ENCODE results near the gene APOL3. TPM values are rescaled to one million over a fixed set of nuclear protein-coding genes. Genes with fewer than 3 reads are reported as not detected.
"Not testable (repeated sequence)": the region's sequence is repeated elsewhere in the genome, so short reads cannot be mapped to it uniquely, and the experiment has no call there.

Gene APOL3
- total RNA-seq, 2 experiments from 2014 or later: 63.9 to 66.7 TPM

DNA sequence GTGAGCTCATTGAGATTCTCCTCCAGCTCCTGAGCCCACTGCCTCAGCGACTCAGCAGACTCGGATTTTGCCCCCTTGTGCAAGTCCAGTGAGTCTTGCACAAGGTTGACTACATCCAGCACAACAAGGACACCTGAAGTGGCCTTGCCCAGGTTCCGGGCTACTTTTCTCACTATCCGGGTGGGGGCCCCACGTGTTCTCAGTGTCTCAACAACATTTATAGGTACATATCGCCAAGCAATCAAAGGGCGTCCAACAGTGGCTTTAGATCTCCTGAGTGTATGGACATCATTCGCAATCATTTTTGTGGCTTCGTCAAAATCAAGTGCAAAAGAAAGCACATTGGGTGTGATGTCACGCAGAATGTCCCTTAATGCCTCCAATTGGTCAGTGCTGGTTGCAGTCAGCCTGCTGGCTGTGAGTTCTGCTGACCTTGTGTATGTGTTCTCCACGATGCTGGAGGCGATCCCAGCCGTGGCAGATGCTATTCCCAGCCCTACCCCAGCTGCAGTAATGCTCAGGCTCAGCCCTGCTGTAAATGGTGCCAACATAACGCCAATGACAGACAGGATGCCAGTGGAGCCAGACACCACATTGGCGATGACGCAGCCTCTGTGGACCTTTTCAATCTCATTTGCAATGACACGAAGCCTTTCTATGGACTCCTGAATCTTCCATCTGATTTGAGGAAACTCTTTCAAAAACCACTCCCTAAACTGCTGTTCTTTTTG, 30.7 kb upstream of the APOL3 start:
- peaks cover 10% of the 10 kb centered on the region for H3K4me1 Mint-ChIP-seq (ENCODE audit: low read depth)
- H3K27ac Mint-ChIP-seq: no peak overlapping the region
- H3K9me3 Mint-ChIP-seq: no peaks in the 10 kb centered on the region
- intact Hi-C loops (cut with micrococcal nuclease): no loop called here
- H3K4me3 Mint-ChIP-seq: no peak overlapping the region
- no peaks in the 10 kb centered on the region for H3K36me3 Mint-ChIP-seq
- H3K27me3 Mint-ChIP-seq: no peaks in the 10 kb centered on the region
- ChIA-PET POLR2A (no interaction called here), CTCF (interaction anchor here (1.3 to 2.0 kb wide), 2 partner anchors 11 to 279 kb away, joined by 4 read pairs; no protein-coding TSS in a partner anchor)
- DNase-seq: no peak

DNA sequence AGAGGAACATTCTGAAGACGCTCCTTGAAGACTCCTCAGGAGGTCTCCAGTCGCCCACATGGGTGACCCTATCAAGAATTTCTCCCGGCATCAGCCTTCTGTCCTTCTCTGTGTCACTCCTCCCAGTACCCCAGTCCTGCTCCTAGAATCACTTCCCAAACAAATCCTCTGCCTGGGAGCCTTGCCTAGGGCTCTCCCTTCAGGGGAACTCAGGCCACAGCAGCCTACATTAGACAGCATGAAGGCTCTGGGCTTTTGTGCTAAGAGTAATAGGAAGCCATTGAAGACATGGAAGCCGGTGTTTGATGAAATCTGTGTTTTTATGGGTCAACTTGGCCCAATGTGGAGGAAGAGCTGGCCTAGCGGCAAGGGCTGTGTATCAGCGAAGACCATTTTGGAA, 27.3 kb upstream of the APOL3 start:
- H3K27me3 Mint-ChIP-seq; H3K9me3 Mint-ChIP-seq; DNase-seq; POLR2A ChIA-PET; H3K36me3 Mint-ChIP-seq; H3K4me3 Mint-ChIP-seq; H3K4me1 Mint-ChIP-seq (ENCODE audit: low read depth); intact Hi-C loops (cut with micrococcal nuclease); CTCF ChIA-PET; H3K27ac Mint-ChIP-seq: not testable (repeated sequence)

DNA sequence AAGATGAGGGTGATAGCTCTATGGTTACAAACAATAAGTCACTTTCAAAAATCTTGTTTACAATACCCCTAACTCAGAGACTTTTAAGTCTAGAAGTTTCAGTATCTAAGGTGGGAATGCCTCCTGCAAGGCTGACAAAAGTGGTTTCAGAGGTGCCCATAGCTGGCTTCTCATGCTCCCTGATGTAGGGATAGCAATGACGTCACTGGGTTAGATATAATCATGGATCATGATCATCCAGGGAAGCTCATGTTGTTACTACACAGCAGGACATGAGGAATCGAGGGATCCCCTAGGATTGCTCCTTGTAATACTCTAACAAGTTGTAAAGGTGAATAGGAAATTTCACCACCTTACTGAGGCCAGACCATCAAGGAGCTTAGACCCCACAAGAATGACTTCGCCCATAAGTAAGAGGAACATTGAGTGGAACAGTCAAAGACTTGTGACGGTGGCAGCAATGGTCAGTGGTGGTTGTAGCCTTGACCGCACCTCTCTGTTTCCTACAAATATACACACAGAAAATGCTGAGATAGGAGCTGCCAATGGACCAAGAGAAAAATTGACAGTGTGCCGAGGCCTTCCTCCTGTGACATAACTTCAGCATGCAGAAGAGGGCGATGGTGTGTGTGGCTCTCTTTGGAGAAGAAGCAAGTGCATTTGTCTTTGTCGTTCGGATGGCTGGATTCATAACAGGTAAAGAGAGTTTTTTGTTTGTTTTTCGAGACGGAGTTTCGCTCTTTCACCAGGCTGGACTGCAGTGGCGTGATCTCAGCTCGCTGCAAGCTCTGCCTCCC, 25.5 kb upstream of the APOL3 start:
- no peak overlapping the region for H3K4me3 Mint-ChIP-seq
- ChIA-PET CTCF (interaction anchor here (0.7 to 1.1 kb wide), 4 partner anchors 33 to 120 kb away, joined by 3 to 4 read pairs (median 3); partner anchors contain the start of gene APOL2), POLR2A (no interaction called here)
- H3K27ac Mint-ChIP-seq: no peak overlapping the region
- intact Hi-C loops (cut with micrococcal nuclease): no loop called here
- no peaks in the 10 kb centered on the region for H3K27me3 Mint-ChIP-seq
- no peaks in the 10 kb centered on the region for H3K4me1 Mint-ChIP-seq (ENCODE audit: low read depth)
- no peaks in the 10 kb centered on the region for H3K9me3 Mint-ChIP-seq
- no peaks in the 10 kb centered on the region for H3K36me3 Mint-ChIP-seq
- DNase-seq: no peak

DNA sequence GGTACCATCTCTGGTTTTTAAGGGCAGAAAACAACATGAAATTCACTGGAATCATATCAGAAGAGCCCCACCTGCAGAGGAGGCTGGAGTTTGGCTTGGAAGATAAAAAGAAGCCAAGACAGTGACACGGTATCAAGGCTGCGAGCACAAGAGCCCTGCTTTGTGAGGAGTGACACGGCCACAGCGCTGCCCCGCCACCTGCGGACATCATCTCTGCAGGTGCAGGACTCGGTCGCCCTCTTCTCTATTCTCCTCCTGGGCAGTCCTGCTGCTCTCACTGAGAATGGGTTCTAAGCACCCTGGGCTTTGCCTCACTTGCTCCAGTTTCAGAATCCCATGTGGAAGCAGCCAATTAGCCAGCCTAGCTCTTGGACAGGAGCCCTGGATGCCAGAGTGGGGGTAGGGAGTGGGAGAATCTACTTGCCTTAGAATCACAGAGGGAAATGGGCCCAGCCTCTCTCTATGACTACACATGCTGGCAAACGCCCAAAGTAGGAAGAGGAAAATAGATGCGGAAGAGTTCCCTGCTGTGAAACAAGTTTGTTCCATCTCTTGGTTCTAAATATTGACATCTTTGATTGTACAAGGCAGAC, 24.0 kb upstream of the APOL3 start:
- H3K27ac Mint-ChIP-seq: no peak overlapping the region
- ChIA-PET CTCF (interaction anchor here (9.5 kb wide), 1 partner anchor 41 kb away, joined by 96 read pairs; no protein-coding TSS in a partner anchor), POLR2A (no interaction called here)
- H3K9me3 Mint-ChIP-seq: no peaks in the 10 kb centered on the region
- no peaks in the 10 kb centered on the region for H3K27me3 Mint-ChIP-seq
- DNase-seq: no peak
- intact Hi-C loops (cut with micrococcal nuclease): no loop called here
- no peaks in the 10 kb centered on the region for H3K4me1 Mint-ChIP-seq (ENCODE audit: low read depth)
- H3K4me3 Mint-ChIP-seq: no peak overlapping the region
- no peaks in the 10 kb centered on the region for H3K36me3 Mint-ChIP-seq

DNA sequence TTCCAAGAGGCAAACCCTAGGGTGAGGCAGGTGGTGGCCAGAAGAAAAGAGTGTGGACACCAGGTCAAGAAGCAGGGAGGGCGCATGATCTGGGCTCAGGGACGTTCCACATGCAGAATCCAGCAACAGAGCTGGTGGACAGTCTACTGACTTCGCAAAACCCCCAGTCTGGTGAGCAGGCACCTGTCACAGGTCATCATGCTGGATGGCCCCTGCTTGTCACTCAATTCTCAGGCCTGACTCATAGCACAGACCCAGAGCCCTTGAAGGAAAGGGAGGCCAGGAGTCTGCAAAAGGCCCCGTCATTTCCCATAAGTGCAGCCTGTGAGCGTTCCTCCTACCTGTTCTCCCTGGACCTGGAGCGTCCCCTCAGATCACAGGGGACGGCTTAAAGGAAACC, 22.9 kb upstream of the APOL3 start:
- Mint-ChIP-seq H3K4me1 (ENCODE audit: low read depth) (no peaks in the 10 kb centered on the region), H3K36me3 (no peaks in the 10 kb centered on the region), H3K27me3 (no peaks in the 10 kb centered on the region), H3K9me3 (no peaks in the 10 kb centered on the region), H3K27ac (no peak overlapping the region), H3K4me3 (no peak overlapping the region)
- no peak for DNase-seq
- intact Hi-C loops (cut with micrococcal nuclease): no loop called here
- POLR2A ChIA-PET: no interaction called here
- CTCF ChIA-PET: interaction anchor here (0.9 to 9.5 kb wide), 7 partner anchors 9 to 118 kb away, joined by 3 to 174 read pairs (median 5); partner anchors contain the start of gene APOL3

DNA sequence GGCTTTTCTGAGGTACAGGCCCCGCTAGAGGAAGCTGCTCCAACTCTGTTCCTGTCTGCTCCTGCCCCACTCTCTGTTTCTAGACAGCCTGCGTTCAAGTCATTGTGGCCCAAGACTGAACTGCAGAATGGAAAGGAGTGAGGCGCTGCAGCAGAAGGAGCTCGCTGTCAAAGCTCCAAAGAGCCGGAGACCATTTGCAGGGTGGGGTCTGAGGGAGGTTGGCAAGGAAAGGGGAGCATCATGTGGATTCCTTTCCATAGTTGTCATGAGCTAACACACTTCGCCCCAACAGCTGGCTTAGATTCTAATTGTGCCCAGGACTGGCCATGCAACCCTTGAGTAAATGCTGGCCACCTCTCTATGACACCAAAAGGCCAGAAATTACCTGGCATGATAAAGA, 22.3 kb upstream of the APOL3 start:
- Mint-ChIP-seq H3K4me1 (ENCODE audit: low read depth) (no peaks in the 10 kb centered on the region), H3K27me3 (no peaks in the 10 kb centered on the region), H3K9me3 (no peaks in the 10 kb centered on the region), H3K4me3 (no peak overlapping the region), H3K27ac (no peak overlapping the region), H3K36me3 (no peaks in the 10 kb centered on the region)
- no peak for DNase-seq
- intact Hi-C loops (cut with micrococcal nuclease): no loop called here
- ChIA-PET POLR2A (no interaction called here), CTCF (interaction anchor here (0.9 to 9.5 kb wide), 7 partner anchors 9 to 117 kb away, joined by 3 to 174 read pairs (median 5); partner anchors contain the start of gene APOL3)

DNA sequence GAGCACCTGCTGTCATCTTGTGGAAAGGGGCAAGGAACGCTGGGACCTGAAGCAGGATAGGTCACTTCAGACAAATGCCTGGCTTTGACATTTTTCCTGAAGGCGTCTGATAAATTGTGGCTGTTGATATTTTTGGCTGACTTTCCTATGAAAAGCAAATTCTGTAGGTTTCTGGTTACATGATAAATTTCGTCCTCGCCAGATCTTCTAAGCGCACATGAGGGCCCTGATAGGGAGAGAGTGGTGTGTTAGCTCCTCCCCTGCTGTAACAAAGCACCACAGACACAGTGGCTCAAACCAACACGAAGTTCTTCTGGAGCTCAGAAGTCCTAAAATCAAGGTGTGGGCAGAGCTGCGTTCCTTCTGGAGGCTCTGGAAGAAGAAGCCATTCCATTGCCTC, 21.5 kb upstream of the APOL3 start:
- no peak overlapping the region for H3K4me3 Mint-ChIP-seq
- no peaks in the 10 kb centered on the region for H3K36me3 Mint-ChIP-seq
- H3K4me1 Mint-ChIP-seq (ENCODE audit: low read depth): peaks cover 4% of the 10 kb centered on the region
- POLR2A ChIA-PET: no interaction called here
- no peak overlapping the region for H3K27ac Mint-ChIP-seq
- intact Hi-C loops (cut with micrococcal nuclease): no loop called here
- H3K9me3 Mint-ChIP-seq: peaks cover 4% of the 10 kb centered on the region
- CTCF ChIA-PET: interaction anchor here (0.6 to 9.5 kb wide), 8 partner anchors 8 to 147 kb away, joined by 3 to 174 read pairs (median 4); partner anchors contain the start of genes APOL2 and APOL3
- H3K27me3 Mint-ChIP-seq: no peaks in the 10 kb centered on the region
- DNase-seq: no peak

DNA sequence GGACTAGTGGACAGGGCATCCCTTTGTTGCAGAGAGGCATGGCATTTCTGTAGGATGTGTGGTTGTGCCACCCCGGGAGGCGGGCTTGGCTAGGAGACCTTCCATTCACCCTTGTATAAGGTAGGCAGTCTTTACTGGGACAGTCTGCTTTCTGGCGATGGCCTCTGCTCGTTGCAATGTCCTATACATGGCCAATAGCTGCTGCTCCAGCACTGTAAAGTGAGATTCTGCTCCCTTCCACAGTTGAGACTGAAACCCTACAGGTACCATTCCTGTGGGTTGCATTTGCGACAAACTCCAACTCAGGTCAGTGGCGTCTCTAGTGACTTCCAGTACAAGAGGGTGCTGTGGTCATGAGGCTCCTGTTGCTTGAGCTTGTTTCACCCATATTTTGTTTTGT, 20.4 kb upstream of the APOL3 start:
- Mint-ChIP-seq H3K4me3 (no peak overlapping the region), H3K4me1 (ENCODE audit: low read depth) (peaks cover 6% of the 10 kb centered on the region), H3K9me3 (peaks cover 6% of the 10 kb centered on the region), H3K27ac (no peak overlapping the region), H3K27me3 (no peaks in the 10 kb centered on the region), H3K36me3 (no peaks in the 10 kb centered on the region)
- intact Hi-C loops (cut with micrococcal nuclease): loop anchor here (1.0 kb wide), 1 partner anchor 36 kb away; no protein-coding TSS in a partner anchor
- ChIA-PET POLR2A (no interaction called here), CTCF (interaction anchor here (1.0 to 9.5 kb wide), 10 partner anchors 9 to 115 kb away, joined by 3 to 174 read pairs (median 4); partner anchors contain the start of genes APOL2 and APOL3)
- DNase-seq: no peak

DNA sequence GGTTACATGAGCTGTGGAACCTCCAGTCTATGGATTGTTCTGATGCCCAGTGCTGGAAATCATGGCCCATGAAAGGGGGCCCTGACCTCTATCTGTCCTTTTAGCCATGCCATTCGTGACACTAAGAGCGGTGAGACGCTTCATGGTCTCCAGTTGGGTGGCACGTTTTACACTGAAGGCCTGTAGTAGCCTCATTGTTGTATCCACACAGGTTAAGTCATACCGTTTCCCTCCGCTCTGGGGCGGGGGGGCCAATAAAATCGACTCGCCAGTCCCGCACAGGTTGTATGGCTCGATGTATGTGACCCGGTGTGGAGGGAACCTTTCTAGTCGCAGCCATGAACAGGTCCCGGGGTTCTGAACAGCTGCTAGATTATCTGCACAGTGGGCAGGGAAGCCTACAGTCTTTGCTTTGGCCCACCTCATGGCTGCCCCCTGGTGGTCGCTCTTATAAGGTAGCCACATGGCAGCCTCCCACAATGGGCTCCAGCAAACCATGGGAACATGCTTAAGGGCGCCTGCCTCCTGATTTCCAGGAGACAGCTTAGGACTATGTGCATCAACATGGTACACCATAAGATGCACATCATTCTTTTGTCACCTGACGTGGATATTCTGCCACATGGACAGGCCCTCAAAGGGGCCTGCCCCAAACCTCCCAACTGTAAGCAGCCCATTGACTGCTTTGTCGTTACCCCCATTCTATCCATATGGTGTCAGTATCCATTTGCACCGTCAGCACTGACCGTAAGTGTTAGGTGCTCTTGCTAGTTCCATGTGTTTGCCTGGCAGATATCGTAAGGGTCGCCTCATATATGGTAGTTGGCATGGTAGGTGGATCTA, 19.7 kb upstream of the APOL3 start:
- ChIA-PET POLR2A (no interaction called here), CTCF (interaction anchor here (0.5 to 9.5 kb wide), 19 partner anchors 8 to 114 kb away, joined by 3 to 174 read pairs (median 5); partner anchors contain the start of genes APOL2 and APOL3)
- Mint-ChIP-seq H3K36me3 (no peaks in the 10 kb centered on the region), H3K9me3 (peaks cover 6% of the 10 kb centered on the region), H3K27ac (no peak overlapping the region), H3K4me1 (ENCODE audit: low read depth) (peaks cover 6% of the 10 kb centered on the region), H3K4me3 (no peak overlapping the region), H3K27me3 (no peaks in the 10 kb centered on the region)
- intact Hi-C loops (cut with micrococcal nuclease): loop anchor here (1.0 kb wide), 1 partner anchor 35 kb away; no protein-coding TSS in a partner anchor
- DNase-seq: peak; percentile 89

DNA sequence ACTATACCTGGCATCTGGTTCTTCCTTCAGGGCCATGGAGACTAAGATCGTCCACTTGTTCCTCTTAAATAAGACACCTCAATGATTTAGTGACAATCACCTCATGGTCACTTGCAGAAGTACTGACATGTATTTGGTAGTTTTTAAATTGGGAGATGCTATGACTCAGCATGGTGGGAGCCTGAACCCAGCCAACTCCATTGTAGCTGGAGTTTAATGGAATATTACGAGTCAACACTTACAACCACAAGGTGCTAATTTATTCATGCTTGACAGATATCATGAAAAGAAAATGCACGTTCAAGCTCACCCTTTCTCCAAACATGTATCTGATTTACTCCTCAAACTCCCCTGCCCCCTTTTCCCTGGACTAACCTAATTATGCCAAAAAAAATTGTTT, 16.6 kb upstream of the APOL3 start:
- H3K27me3 Mint-ChIP-seq: no peaks in the 10 kb centered on the region
- intact Hi-C loops (cut with micrococcal nuclease): no loop called here
- peaks cover 6% of the 10 kb centered on the region for H3K4me1 Mint-ChIP-seq (ENCODE audit: low read depth)
- no peak overlapping the region for H3K27ac Mint-ChIP-seq
- ChIA-PET CTCF (interaction anchor here (1.0 to 9.5 kb wide), 9 partner anchors 17 to 101 kb away, joined by 3 to 174 read pairs (median 6); partner anchors contain the start of genes APOL2 and APOL3), POLR2A (interaction anchor here (2.1 kb wide), 1 partner anchor 14 kb away, joined by 6 read pairs; no protein-coding TSS in a partner anchor)
- H3K36me3 Mint-ChIP-seq: no peaks in the 10 kb centered on the region
- H3K9me3 Mint-ChIP-seq: peaks cover 6% of the 10 kb centered on the region
- H3K4me3 Mint-ChIP-seq: no peak overlapping the region
- no peak for DNase-seq

DNA sequence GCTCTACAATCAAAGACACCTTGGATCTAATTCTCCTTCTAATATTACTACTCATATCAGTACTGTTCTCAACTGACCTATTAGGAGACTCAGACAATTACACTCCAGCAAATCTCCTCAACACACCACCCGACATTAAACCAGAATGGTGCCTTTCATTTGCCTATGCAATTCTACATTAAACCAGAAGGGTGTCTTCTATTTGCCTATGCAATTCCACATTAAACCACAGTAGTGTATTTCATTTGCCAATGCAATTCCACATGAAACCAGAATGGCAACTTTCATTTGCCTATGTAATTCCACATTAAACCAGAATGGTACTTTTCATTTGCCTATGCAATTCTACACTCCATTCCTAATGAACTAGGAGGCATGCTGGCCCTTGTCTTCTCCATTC, 15.3 kb upstream of the APOL3 start:
- intact Hi-C loops (cut with micrococcal nuclease): no loop called here
- CTCF ChIA-PET: interaction anchor here (1.0 to 9.5 kb wide), 5 partner anchors 17 to 110 kb away, joined by 3 to 174 read pairs (median 9); partner anchors contain the start of gene APOL3
- Mint-ChIP-seq H3K4me1 (ENCODE audit: low read depth) (peaks cover 6% of the 10 kb centered on the region), H3K27ac (no peak overlapping the region), H3K4me3 (no peak overlapping the region), H3K27me3 (no peaks in the 10 kb centered on the region), H3K9me3 (peaks cover 6% of the 10 kb centered on the region), H3K36me3 (no peaks in the 10 kb centered on the region)
- DNase-seq: no peak
- POLR2A ChIA-PET: no interaction called here

All from activated CD4-positive, alpha-beta memory T cell treated with anti-CD3 and anti-CD28 coated beads for 36 hours (primary cell).